Memory B cell (primary cell): Measurements from ENCODE around the gene ERC1.
"Not testable (repeated sequence)": the region's sequence is repeated elsewhere in the genome, so short reads cannot be mapped to it uniquely, and the experiment has no call there.

ENCODE experiments used
- ATAC-seq: fragments of 150-1000 bp; cut with Tn5 transposase; 2 replicates; pipeline ENCODE4 v1.10.0; 2021; ENCODE audit warnings: low read depth, mild to moderate bottlenecking, moderate library complexity
- DNase-seq, 2 donors: peaks; one replicate each; pipeline ENCODE4 v3.0.0; 2022; ENCODE audit warnings: low spot score in 2 of 2
- H3K27ac Mint-ChIP-seq: one replicate; pipeline ENCODE4 v1.8.0; 2022; ENCODE audit warnings: mild to moderate bottlenecking, moderate library complexity, mixed read lengths
- H3K27me3 Mint-ChIP-seq: one replicate; pipeline ENCODE4 v1.8.0; 2022; ENCODE audit warnings: mixed read lengths
- H3K36me3 Mint-ChIP-seq: one replicate; pipeline ENCODE4 v1.8.0; 2022; ENCODE audit warnings: mild to moderate bottlenecking, mixed read lengths
- H3K4me1 Mint-ChIP-seq: one replicate; pipeline ENCODE4 v1.8.0; 2022; ENCODE audit warnings: mixed read lengths
- H3K4me3 Mint-ChIP-seq: one replicate; pipeline ENCODE4 v1.8.0; 2022; ENCODE audit warnings: mild to moderate bottlenecking, moderate library complexity, mixed read lengths
- H3K9me3 Mint-ChIP-seq: one replicate; pipeline ENCODE4 v1.8.0; 2022; ENCODE audit warnings: mixed read lengths

The ERC1 gene

GRCh38 chr12:1197264-1198018 is 206.4 kb downstream of the ERC1 start:
- Mint-ChIP-seq H3K9me3 (no peaks in the 10 kb centered on the region), H3K36me3 (peaks cover 16% of the 10 kb centered on the region), H3K4me3 (no peak overlapping the region), H3K27me3 (no peaks in the 10 kb centered on the region), H3K27ac (no peak overlapping the region), H3K4me1 (no peaks in the 10 kb centered on the region)
- DNase-seq (no peak), ATAC-seq (no peak)

DNA sequence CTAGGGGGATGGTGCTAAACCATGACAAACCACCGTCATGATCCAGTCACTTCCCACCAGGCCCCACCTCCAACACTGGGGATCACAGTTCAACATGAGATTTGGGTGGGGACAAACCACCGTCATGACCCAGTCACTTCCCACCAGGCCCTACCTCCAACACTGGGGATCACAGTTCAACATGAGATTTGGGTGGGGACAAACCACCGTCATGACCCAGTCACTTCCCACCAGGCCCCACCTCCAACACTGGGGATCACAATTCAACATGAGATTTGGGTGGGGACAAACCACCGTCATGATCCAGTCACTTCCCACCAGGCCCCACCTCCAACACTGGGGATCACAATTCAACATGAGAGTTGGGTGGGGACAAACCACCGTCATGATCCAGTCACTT is 207.8 kb downstream of the ERC1 start:
- H3K36me3 Mint-ChIP-seq: peaks cover 16% of the 10 kb centered on the region
- not testable (repeated sequence) for H3K9me3 Mint-ChIP-seq, H3K27ac Mint-ChIP-seq

GRCh38 chr12:1199700-1200099 is 208.7 kb downstream of the ERC1 start:
- no peak for ATAC-seq
- DNase-seq: no peak

More for the DNA sequence above, 207.8 kb downstream of the ERC1 start:
- H3K27me3 Mint-ChIP-seq, ATAC-seq, H3K4me3 Mint-ChIP-seq, H3K4me1 Mint-ChIP-seq, DNase-seq: not testable (repeated sequence)

GRCh38 chr12:1201030-1201429 is 210.0 kb downstream of the ERC1 start:
- Mint-ChIP-seq H3K27ac (no peak overlapping the region), H3K4me1 (peaks cover 4% of the 10 kb centered on the region), H3K36me3 (peaks cover 12% of the 10 kb centered on the region), H3K9me3 (no peaks in the 10 kb centered on the region), H3K27me3 (no peaks in the 10 kb centered on the region), H3K4me3 (no peak overlapping the region)
- ATAC-seq: no peak
- no peak for DNase-seq

More at GRCh38 chr12:1199700-1200099, 208.7 kb downstream of the ERC1 start:
- no peak overlapping the region for H3K4me3 Mint-ChIP-seq
- H3K4me1 Mint-ChIP-seq: peaks cover 4% of the 10 kb centered on the region
- H3K9me3 Mint-ChIP-seq: no peaks in the 10 kb centered on the region
- no peaks in the 10 kb centered on the region for H3K27me3 Mint-ChIP-seq
- H3K27ac Mint-ChIP-seq: no peak overlapping the region
- peaks cover 16% of the 10 kb centered on the region for H3K36me3 Mint-ChIP-seq

GRCh38 chr12:1201886-1202285 is 210.9 kb downstream of the ERC1 start:
- no peaks in the 10 kb centered on the region for H3K9me3 Mint-ChIP-seq
- no peak overlapping the region for H3K27ac Mint-ChIP-seq
- no peak for DNase-seq
- H3K4me1 Mint-ChIP-seq: peaks cover 8% of the 10 kb centered on the region
- no peak for ATAC-seq
- peaks cover 7% of the 10 kb centered on the region for H3K36me3 Mint-ChIP-seq
- H3K27me3 Mint-ChIP-seq: no peaks in the 10 kb centered on the region
- no peak overlapping the region for H3K4me3 Mint-ChIP-seq

DNA sequence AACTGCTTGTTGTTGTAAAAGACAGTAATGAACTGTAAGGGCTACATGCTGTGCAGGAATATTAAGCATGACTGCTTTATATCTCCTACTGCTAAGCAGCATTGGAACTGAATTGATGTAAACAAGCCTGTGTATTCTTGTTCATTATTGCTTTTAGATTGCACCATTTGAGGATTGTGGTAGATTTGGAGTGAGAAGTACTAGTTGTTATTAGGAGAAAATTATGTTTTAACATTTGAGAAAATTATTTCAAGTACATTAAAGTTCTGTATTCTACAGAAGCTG is 212.7 kb downstream of the ERC1 start:
- no peak for ATAC-seq
- H3K27me3 Mint-ChIP-seq: no peaks in the 10 kb centered on the region
- H3K36me3 Mint-ChIP-seq: peaks cover 6% of the 10 kb centered on the region
- no peak for DNase-seq
- no peak overlapping the region for H3K27ac Mint-ChIP-seq
- no peaks in the 10 kb centered on the region for H3K9me3 Mint-ChIP-seq
- no peak overlapping the region for H3K4me3 Mint-ChIP-seq
- H3K4me1 Mint-ChIP-seq: peaks cover 15% of the 10 kb centered on the region

DNA sequence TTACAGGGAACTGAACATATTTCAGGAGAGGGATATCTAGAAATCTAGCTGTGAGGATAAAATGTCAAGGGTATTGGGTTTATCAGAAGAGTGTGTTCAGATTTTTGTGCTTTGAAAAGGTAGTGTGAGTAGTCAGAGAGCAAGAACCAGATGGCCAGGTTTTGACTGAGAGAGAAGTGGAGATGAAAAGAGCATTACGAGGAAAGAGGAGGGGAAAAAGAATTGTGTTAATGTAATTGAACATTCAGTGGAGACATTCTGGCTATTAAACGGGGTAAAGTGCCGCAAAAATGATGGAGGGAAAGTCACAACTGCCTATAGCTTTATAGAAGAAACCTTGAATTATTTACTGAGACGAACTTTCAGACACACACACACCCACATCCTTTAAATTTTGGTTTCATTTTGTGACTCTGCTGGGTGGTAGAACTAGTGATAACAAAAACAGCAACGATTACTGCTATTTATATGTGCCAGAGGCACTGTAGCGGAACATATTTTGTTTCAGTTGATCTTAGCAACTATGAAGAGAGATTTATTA is 213.6 kb downstream of the ERC1 start:
- Mint-ChIP-seq H3K36me3 (peaks cover 5% of the 10 kb centered on the region), H3K27ac (no peak overlapping the region), H3K4me1 (peaks cover 15% of the 10 kb centered on the region), H3K9me3 (no peaks in the 10 kb centered on the region), H3K27me3 (no peaks in the 10 kb centered on the region), H3K4me3 (no peak overlapping the region)
- peak; percentile 97 for ATAC-seq
- DNase-seq: peak; percentile 21 to 44

DNA sequence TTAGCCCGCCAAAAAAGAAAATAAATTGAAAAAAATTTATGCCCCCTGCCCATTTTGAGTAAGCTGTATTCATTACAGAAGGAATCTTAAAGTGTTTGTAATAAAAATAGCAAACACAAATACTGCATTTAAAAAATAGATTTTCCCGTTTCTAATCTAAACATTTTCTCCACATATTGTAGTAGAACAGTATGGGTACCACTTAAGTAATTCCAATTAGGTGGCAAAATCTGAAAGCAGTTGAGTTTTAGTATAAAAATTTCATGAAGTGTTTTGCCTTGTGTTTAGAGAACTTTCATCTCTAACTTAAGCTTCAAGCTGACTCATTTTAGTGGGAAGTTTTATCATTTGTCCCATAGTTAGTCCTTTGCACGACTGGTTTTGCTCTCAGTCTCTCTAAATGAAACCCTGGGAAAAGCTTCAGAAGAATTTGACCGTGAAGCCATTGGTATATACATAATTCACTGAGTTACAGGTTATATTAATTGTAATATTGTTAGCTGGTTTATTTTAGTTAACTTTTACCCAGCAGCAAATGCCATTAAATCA is 214.6 kb downstream of the ERC1 start:
- ATAC-seq (no peak), DNase-seq (no peak)
- H3K27ac Mint-ChIP-seq: no peak overlapping the region
- H3K4me3 Mint-ChIP-seq: no peak overlapping the region
- no peaks in the 10 kb centered on the region for H3K27me3 Mint-ChIP-seq
- H3K4me1 Mint-ChIP-seq: peaks cover 15% of the 10 kb centered on the region
- no peaks in the 10 kb centered on the region for H3K9me3 Mint-ChIP-seq
- peaks cover 11% of the 10 kb centered on the region for H3K36me3 Mint-ChIP-seq

DNA sequence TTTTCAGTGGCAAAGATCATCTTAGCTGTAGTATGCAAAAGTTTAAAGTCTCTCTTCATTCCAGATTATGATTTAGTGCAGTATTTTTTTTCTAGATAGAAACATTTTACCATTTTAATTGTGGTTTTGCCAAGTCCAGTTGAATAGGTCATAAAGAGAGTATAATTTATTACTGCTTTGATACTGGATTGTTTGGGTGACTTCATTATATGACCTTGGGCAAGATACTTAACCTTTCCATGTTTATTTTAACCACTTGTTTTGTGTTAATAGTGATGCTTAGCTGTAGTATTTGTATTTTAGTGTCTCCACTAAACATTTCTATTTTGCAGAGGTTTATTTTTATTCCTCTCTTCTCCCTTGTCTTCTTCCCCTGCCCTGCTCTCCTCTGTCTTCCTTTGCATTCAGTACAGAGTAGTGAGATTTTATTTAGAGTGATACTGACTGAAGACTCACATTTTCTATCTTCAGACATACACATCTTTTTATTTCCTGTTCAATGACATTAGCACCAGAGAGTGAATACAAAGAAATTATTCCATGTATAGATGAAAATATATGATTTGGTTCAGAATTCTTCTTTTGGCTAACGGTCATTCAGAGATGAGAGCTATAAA is 215.2 kb downstream of the ERC1 start:
- Mint-ChIP-seq H3K4me3 (peak overlapping the region; percentile 1), H3K27me3 (no peaks in the 10 kb centered on the region), H3K9me3 (no peaks in the 10 kb centered on the region), H3K27ac (no peak overlapping the region), H3K4me1 (peaks cover 15% of the 10 kb centered on the region), H3K36me3 (peaks cover 11% of the 10 kb centered on the region)
- no peak for DNase-seq
- ATAC-seq: no peak

- Mint-ChIP-seq H3K27ac (peak overlapping the region; percentile 62), H3K4me3 (peak overlapping the region; percentile 33)
- no peak for ATAC-seq
Measured at GRCh38 chr12:1207276-1207675, 216.3 kb downstream of the ERC1 start.

GRCh38 chr12:1208719-1209118 is 217.7 kb downstream of the ERC1 start:
- not testable (repeated sequence) for H3K27ac Mint-ChIP-seq, H3K4me3 Mint-ChIP-seq, DNase-seq, H3K9me3 Mint-ChIP-seq, ATAC-seq, H3K27me3 Mint-ChIP-seq
- H3K36me3 Mint-ChIP-seq: peaks cover 17% of the 10 kb centered on the region
- peaks cover 13% of the 10 kb centered on the region for H3K4me1 Mint-ChIP-seq

More at GRCh38 chr12:1207276-1207675, 216.3 kb downstream of the ERC1 start:
- Mint-ChIP-seq H3K9me3 (no peaks in the 10 kb centered on the region), H3K4me1 (peaks cover 15% of the 10 kb centered on the region), H3K27me3 (no peaks in the 10 kb centered on the region), H3K36me3 (peaks cover 14% of the 10 kb centered on the region)
- DNase-seq: no peak

GRCh38 chr12:1212526-1212925 is 221.5 kb downstream of the ERC1 start:
- ATAC-seq (no peak), DNase-seq (no peak)
- peaks cover 8% of the 10 kb centered on the region for H3K4me1 Mint-ChIP-seq
- H3K27me3 Mint-ChIP-seq: no peaks in the 10 kb centered on the region
- H3K9me3 Mint-ChIP-seq: no peaks in the 10 kb centered on the region
- H3K4me3 Mint-ChIP-seq: no peak overlapping the region
- peaks cover 16% of the 10 kb centered on the region for H3K36me3 Mint-ChIP-seq
- no peak overlapping the region for H3K27ac Mint-ChIP-seq

GRCh38 chr12:1213205-1213604 is 222.2 kb downstream of the ERC1 start:
- Mint-ChIP-seq H3K36me3 (peaks cover 13% of the 10 kb centered on the region), H3K9me3 (no peaks in the 10 kb centered on the region), H3K4me3 (no peak overlapping the region), H3K4me1 (peaks cover 2% of the 10 kb centered on the region), H3K27me3 (no peaks in the 10 kb centered on the region), H3K27ac (no peak overlapping the region)
- ATAC-seq: no peak
- no peak for DNase-seq

DNA sequence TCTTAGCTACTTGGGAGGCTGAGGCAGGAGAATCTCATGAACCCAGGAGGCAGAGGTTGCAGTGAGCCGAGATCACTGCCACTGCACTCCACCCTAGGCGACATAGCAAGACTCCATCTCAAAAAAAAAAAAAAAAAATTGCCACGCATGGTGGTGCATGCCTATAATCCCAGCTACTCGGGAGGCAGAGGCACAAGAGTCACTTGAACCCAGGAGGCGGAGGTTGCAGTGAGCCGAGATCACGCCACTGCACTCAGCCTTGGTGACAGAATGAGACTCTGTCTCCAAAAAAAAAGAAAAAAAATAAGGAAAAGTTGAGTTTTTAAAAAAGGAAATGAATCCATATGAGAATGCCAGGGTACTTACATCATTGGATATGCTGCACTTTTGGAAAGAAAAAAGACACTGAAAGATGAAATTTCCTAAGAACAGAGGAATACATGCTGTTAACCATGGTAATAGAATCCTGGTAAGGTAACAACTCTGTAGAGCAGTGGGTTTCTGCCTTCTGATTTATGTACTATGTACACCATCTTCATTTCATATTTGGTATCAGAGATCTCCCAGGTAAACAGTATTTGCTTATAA is 222.7 kb downstream of the ERC1 start:
- H3K36me3 Mint-ChIP-seq: peaks cover 13% of the 10 kb centered on the region
- ATAC-seq (no peak), DNase-seq (no peak)
- H3K27ac Mint-ChIP-seq: no peak overlapping the region
- H3K4me3 Mint-ChIP-seq: no peak overlapping the region
- H3K9me3 Mint-ChIP-seq: no peaks in the 10 kb centered on the region
- no peaks in the 10 kb centered on the region for H3K27me3 Mint-ChIP-seq
- peaks cover 2% of the 10 kb centered on the region for H3K4me1 Mint-ChIP-seq
